ENCODE measurements around the gene FIGLA.
A peak's percentile ranks its signal among the peaks of the same experiment; 100 is the strongest.

Gene FIGLA

GRCh38 chr2:70790136-70790828 is at the start of gene FIGLA:
Gene FIGLA, minus strand, starts transcription at chr2:70790643. Its CDS starts 5 bp downstream, at chr2:70790638.
- DNase-seq (ENCODE audit: low read depth in 3 of 3), result peak in 1 of 3 experiments; percentile 2

GRCh38 chr2:70837980-70838925 is 47.8 kb upstream of the FIGLA start:
- DNase-seq (ENCODE audit: low read depth in 3 of 3), result no peak

GRCh38 chr2:70835643-70836042 is 45.2 kb upstream of the FIGLA start, which contains the start of gene CD207:
Gene CD207, minus strand, starts transcription at chr2:70835816. Its CDS starts 40 bp downstream, at chr2:70835776.
- DNase-seq (ENCODE audit: low read depth in 3 of 3), result no peak

GRCh38 chr2:70834881-70835280 is 44.4 kb upstream of the FIGLA start:
- no peak for DNase-seq (ENCODE audit: low read depth in 3 of 3)

GRCh38 chr2:70834106-70834505 is 43.7 kb upstream of the FIGLA start:
- no peak for DNase-seq (ENCODE audit: low read depth in 3 of 3)

- DNase-seq (ENCODE audit: low read depth in 3 of 3), result no peak
Measured at GRCh38 chr2:70833246-70833645, 42.8 kb upstream of the FIGLA start.

- no peak for DNase-seq (ENCODE audit: low read depth in 3 of 3)
Measured at GRCh38 chr2:70832386-70832785, 41.9 kb upstream of the FIGLA start.

- no peak for DNase-seq (ENCODE audit: low read depth in 3 of 3)
Measured at GRCh38 chr2:70831861-70832260, 41.4 kb upstream of the FIGLA start.

- DNase-seq (ENCODE audit: low read depth in 3 of 3), result no peak
Measured at GRCh38 chr2:70830366-70830765, 39.9 kb upstream of the FIGLA start.

GRCh38 chr2:70829916-70830315 is 39.5 kb upstream of the FIGLA start:
- DNase-seq (ENCODE audit: low read depth in 3 of 3), result no peak

- no peak for DNase-seq (ENCODE audit: low read depth in 3 of 3)
Measured at GRCh38 chr2:70828914-70829824, 38.7 kb upstream of the FIGLA start.

- no peak for DNase-seq (ENCODE audit: low read depth in 3 of 3)
Measured at GRCh38 chr2:70828115-70828514, 37.7 kb upstream of the FIGLA start.

- no peak for DNase-seq (ENCODE audit: low read depth in 3 of 3)
Measured at GRCh38 chr2:70827388-70827787, 36.9 kb upstream of the FIGLA start.

GRCh38 chr2:70826696-70827350 is 36.4 kb upstream of the FIGLA start:
- DNase-seq (ENCODE audit: low read depth in 3 of 3), result no peak

- DNase-seq (ENCODE audit: low read depth in 3 of 3), result no peak
Measured at GRCh38 chr2:70823249-70823648, 32.8 kb upstream of the FIGLA start.

GRCh38 chr2:70822843-70823242 is 32.4 kb upstream of the FIGLA start:
- no peak for DNase-seq (ENCODE audit: low read depth in 3 of 3)

- DNase-seq (ENCODE audit: low read depth in 3 of 3), result no peak
Measured at GRCh38 chr2:70820499-70820898, 30.1 kb upstream of the FIGLA start, which contains the start of gene CLEC4F. Gene CLEC4F, minus strand, starts transcription at chr2:70820599. Its CDS starts 76 bp downstream, at chr2:70820523.

GRCh38 chr2:70817284-70817954 is 27.0 kb upstream of the FIGLA start:
- no peak for DNase-seq (ENCODE audit: low read depth in 3 of 3)

GRCh38 chr2:70816726-70817125 is 26.3 kb upstream of the FIGLA start:
- DNase-seq (ENCODE audit: low read depth in 3 of 3), result no peak

Measured in stimulated activated CD4-positive, alpha-beta T cell treated with anti-CD3 and anti-CD28 coated beads, TNF-alpha, amount 100 ng/mL, for 4 hours (primary cell).